Measurements from ENCODE around the gene TTBK2. TPM values are rescaled to one million over a fixed set of nuclear protein-coding genes. Genes with fewer than 3 reads are reported as not detected.

Gene TTBK2
- total and polyA plus RNA-seq, 12 donors = 3.8 to 46.6 (median 16.7) TPM

DNA sequence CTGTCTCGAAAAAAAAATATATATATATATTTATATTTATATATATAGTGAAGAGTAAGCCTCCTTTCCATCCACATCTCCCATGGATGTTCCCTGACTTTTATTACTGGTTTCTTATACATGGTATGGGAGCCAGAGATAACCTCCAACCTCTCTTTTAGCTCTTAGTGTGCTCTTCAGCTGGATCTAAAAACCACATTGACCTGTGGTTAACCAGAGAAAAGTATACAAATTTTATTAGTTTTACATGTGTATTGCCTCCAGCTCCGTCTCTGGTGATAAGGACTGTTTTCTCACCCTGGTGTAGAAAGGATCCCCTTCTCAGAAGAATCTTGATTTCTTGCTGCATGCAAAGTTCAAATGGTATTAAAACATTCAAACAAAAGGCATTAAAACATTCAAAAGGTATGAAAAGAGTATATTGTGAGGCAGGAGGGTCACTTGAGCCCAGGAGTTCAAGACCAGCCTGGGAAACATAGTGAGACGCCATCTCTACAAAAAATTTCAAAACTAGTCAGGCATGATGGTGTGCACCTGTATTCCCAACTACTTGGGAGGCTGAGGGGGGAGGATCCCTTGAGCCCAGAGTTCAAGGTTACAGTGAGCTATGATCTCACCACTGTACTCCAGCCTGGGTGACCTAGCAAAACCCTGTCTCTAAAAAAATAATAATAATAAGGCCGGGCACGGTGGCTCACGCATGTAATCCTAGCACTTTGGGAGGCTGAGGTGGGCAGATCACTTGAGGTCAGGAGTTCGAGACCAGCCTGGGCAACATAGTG is 13.5 kb upstream of the TTBK2 start:
- intact Hi-C loops (cut with DNase I) = no loop called here
- no peaks in the 10 kb centered on the region for H3K9me3 ChIP-seq (replicated peaks in 1 of 3)
- H3K4me3 ChIP-seq = no peak overlapping the region
- DNase-seq = no peak
- TF ChIP-seq POLR2A (IDR thresholded peaks at IDR 0.05) = no peak
- TF ChIP-seq, protein P1, sequence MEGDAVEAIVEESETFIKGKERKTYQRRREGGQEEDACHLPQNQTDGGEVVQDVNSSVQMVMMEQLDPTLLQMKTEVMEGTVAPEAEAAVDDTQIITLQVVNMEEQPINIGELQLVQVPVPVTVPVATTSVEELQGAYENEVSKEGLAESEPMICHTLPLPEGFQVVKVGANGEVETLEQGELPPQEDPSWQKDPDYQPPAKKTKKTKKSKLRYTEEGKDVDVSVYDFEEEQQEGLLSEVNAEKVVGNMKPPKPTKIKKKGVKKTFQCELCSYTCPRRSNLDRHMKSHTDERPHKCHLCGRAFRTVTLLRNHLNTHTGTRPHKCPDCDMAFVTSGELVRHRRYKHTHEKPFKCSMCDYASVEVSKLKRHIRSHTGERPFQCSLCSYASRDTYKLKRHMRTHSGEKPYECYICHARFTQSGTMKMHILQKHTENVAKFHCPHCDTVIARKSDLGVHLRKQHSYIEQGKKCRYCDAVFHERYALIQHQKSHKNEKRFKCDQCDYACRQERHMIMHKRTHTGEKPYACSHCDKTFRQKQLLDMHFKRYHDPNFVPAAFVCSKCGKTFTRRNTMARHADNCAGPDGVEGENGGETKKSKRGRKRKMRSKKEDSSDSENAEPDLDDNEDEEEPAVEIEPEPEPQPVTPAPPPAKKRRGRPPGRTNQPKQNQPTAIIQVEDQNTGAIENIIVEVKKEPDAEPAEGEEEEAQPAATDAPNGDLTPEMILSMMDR (IDR thresholded peaks at IDR 0.05) = no peak
- no peaks in the 10 kb centered on the region for H3K27me3 ChIP-seq
- no peak overlapping the region for H3K27ac ChIP-seq
- WGBS, 4 donors = 69 to 83% (median 75%) methylated on average over 7 of the region's 7 CpGs
- H3K4me1 ChIP-seq (replicated peaks in 1 of 2) = no peaks in the 10 kb centered on the region
- H3K36me3 ChIP-seq (replicated peaks in 1 of 2) = no peaks in the 10 kb centered on the region

DNA sequence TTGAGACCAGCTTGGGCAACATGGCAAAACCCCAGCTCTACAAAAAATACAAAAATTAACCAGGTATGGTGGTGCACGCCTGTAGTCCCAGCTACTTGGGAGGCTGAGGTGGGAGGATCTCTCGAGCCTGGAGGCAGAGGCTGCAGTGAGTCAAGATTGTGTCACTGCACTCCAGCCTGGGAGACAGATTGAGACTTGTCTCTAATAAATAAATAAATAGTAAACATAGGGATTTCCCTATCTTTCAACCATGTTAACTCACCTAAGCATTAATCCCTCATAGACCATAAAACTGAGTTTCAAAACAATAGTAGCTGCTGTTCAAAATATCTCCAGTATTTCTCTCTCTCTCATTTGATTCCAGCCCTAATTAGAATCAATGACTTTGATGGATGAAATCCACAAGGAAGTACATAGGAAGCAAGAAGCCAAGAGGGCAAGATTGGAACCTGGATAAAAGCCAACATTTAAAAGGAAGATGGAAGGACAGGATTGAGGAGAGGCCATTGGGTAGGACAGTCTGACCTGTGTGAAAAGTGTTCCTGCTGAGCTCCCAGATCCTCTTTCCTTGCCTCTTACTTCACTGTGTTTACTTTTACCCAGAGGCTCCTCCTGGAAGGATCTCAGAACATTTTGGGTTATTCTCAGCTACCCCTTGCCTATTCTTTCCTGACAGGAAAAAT is 12.4 kb upstream of the TTBK2 start:
- DNase-seq = no peak
- H3K27ac ChIP-seq = no peak overlapping the region
- no peaks in the 10 kb centered on the region for H3K9me3 ChIP-seq (replicated peaks in 1 of 3)
- no peak for TF ChIP-seq POLR2A (IDR thresholded peaks at IDR 0.05)
- TF ChIP-seq, protein P1 (IDR thresholded peaks at IDR 0.05) = no peak
- no peak overlapping the region for H3K4me3 ChIP-seq
- no peaks in the 10 kb centered on the region for H3K27me3 ChIP-seq
- intact Hi-C loops (cut with DNase I) = no loop called here
- WGBS, 4 donors = 92 to 97% (median 95%) methylated on average over 2 of the region's 2 CpGs
- no peaks in the 10 kb centered on the region for H3K4me1 ChIP-seq (replicated peaks in 1 of 2)
- H3K36me3 ChIP-seq (replicated peaks in 1 of 2) = no peaks in the 10 kb centered on the region

DNA sequence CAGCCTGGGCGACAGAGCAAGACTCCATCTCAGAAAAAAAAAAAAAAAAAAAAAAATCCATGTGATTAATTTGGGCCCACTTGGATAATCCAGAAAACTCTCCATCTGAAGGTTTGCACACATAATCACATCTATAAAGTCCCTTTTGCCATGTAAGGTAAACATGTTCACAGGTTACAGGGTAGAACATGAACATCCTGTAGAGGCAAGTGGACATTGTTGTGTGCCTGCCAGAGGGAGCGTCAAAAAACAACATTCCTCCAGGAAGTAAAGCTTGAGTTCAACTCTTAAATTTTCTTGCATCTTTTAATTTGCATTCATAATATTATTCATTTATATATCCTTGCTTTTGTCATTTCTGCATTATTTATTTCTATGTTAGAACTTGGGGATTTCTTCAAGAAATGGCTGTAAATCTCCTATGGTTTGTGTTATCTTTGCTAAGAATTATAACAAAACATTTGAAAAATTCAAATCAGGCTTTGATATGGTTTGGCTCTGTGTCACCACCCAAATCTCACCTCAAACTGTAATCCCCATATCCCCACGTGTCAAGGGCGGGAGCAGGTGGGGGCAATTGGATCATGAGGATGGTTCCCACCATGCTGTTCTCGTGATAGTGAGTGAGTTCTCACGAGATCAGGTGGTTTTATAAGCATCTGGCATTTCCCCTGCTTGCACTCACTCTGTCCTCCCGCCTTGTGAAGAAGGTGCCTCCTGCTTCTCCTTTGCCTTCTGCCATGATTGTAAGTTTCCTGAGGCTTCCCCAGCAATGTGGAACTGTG is 11.3 kb upstream of the TTBK2 start:
- DNase-seq = no peak
- Histone ChIP-seq H3K36me3 (replicated peaks in 1 of 2) (no peaks in the 10 kb centered on the region), H3K27ac (no peak overlapping the region), H3K9me3 (replicated peaks in 1 of 3) (no peaks in the 10 kb centered on the region), H3K4me1 (replicated peaks in 1 of 2) (peaks cover 0 to under 1% of the 10 kb centered on the region in 2 donors), H3K27me3 (no peaks in the 10 kb centered on the region), H3K4me3 (no peak overlapping the region)
- 81 to 90% (median 84%) methylated on average over 7 of the region's 7 CpGs for WGBS, 4 donors
- intact Hi-C loops (cut with DNase I) = no loop called here
- TF ChIP-seq POLR2A (IDR thresholded peaks at IDR 0.05) = no peak
- TF ChIP-seq, protein P1 (IDR thresholded peaks at IDR 0.05) = no peak

GRCh38 chr15:42929306-42929848 is 8.8 kb upstream of the TTBK2 start:
- no peaks in the 10 kb centered on the region for H3K27me3 ChIP-seq
- no peak for DNase-seq
- 68 to 78% (median 75%) methylated on average over 2 of the region's 2 CpGs for WGBS, 4 donors
- no peaks in the 10 kb centered on the region for H3K36me3 ChIP-seq (replicated peaks in 1 of 2)
- H3K9me3 ChIP-seq (replicated peaks in 1 of 3) = no peaks in the 10 kb centered on the region
- intact Hi-C loops (cut with DNase I) = loop anchor here in 1 of 2 donors (5.0 to 10.0 kb wide), 2 partner anchors 195 to 227 kb away; partner anchors contain the start of gene CDAN1
- H3K4me3 ChIP-seq = no peak overlapping the region
- H3K4me1 ChIP-seq (replicated peaks in 1 of 2) = peaks cover 0 to 3% of the 10 kb centered on the region in 2 donors
- TF ChIP-seq POLR2A (IDR thresholded peaks at IDR 0.05) = no peak
- TF ChIP-seq, protein P1 (IDR thresholded peaks at IDR 0.05) = no peak
- no peak overlapping the region for H3K27ac ChIP-seq

Measured in adrenal gland (tissue), 12 donors.